Stomach smooth muscle (tissue), 2 donors: Measurements from ENCODE around the gene SYTL3.

Experiments used
- H3K27ac ChIP-seq: one replicate; pipeline ENCODE4 v1.7.0; 2013; ENCODE audit warnings: mild to moderate bottlenecking, low read length, inconsistent platforms
- H3K27me3 ChIP-seq, 2 donors: one replicate each; pipeline ENCODE4 v1.7.0; 2013; ENCODE audit warnings: low read length in 2 of 2; ENCODE audit not compliant: insufficient read depth in 2 of 2, control insufficient read depth in 1 of 2
- H3K36me3 ChIP-seq, 2 donors: one replicate each; pipeline ENCODE4 v1.7.0; 2013; ENCODE audit warnings: low read length in 2 of 2; ENCODE audit not compliant: control insufficient read depth in 2 of 2, insufficient read depth in 2 of 2
- H3K4me1 ChIP-seq: one replicate; pipeline ENCODE4 v1.7.0; 2013; ENCODE audit warnings: low read length; ENCODE audit not compliant: control insufficient read depth, insufficient read depth
- H3K4me3 ChIP-seq, 2 donors: one replicate each; pipeline ENCODE4 v1.7.0; 2013; ENCODE audit warnings: low read length in 2 of 2
- H3K9ac ChIP-seq, 2 donors: one replicate each; pipeline ENCODE4 v1.7.0; 2013; ENCODE audit warnings: low read length in 2 of 2, mild to moderate bottlenecking in 1 of 2
- H3K9me3 ChIP-seq, 2 donors: one replicate each; pipeline ENCODE4 v1.7.0; 2013; ENCODE audit warnings: low read length in 2 of 2; ENCODE audit not compliant: control insufficient read depth in 2 of 2
- donor health status: healthy.
- donor health status: Pancreatic carcinoma.

The SYTL3 gene

GRCh38 chr6:158772172-158772571, 122.3 kb downstream of the SYTL3 start:
- H3K9me3 ChIP-seq = no peaks in the 10 kb centered on the region
- H3K27ac ChIP-seq = no peak overlapping the region
- peaks cover 59 to 63% of the 10 kb centered on the region in 2 donors for H3K36me3 ChIP-seq
- peaks cover 2% of the 10 kb centered on the region for H3K4me1 ChIP-seq
- no peaks in the 10 kb centered on the region for H3K27me3 ChIP-seq
- H3K9ac ChIP-seq = no peak overlapping the region
- H3K4me3 ChIP-seq = no peak overlapping the region

DNA sequence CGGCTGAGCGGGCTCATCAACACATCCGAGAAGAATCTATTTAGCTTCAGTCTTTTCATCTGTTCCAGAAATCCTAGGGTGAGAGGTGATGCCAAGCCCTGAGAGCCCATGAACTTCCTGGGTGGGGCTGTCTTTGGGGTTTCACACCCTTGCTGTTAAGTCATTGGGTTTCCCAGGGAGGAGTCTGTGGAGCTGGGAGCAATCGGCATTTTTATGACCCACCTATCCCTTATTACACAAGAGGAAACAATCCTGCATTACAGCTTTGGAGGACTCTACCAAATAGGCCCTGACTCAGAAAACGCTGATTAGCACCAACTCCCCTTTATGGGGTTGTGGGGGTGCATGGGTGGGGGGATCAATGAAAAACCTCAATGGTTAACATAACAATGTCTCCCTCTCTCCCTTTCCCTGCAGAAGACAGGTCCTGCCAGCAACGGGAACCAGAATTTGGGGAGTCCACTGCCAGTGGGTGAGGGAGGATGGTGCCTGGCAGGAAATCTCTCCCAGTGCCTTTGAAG, 123.1 kb downstream of the SYTL3 start:
- Histone ChIP-seq H3K4me1 (peaks cover 2% of the 10 kb centered on the region), H3K9ac (no peak overlapping the region), H3K27me3 (no peaks in the 10 kb centered on the region), H3K27ac (no peak overlapping the region), H3K4me3 (no peak overlapping the region), H3K36me3 (peaks cover 59 to 62% of the 10 kb centered on the region in 2 donors), H3K9me3 (no peaks in the 10 kb centered on the region)

- Histone ChIP-seq H3K27ac (no peak overlapping the region), H3K36me3 (peaks cover 55 to 57% of the 10 kb centered on the region in 2 donors), H3K4me1 (peaks cover 2% of the 10 kb centered on the region), H3K4me3 (no peak overlapping the region), H3K9me3 (no peaks in the 10 kb centered on the region), H3K9ac (no peak overlapping the region), H3K27me3 (no peaks in the 10 kb centered on the region)
Measured at GRCh38 chr6:158773581-158774449, 124.0 kb downstream of the SYTL3 start.

GRCh38 chr6:158774717-158775449, 125.0 kb downstream of the SYTL3 start:
- peaks cover 46% of the 10 kb centered on the region in 2 donors for H3K36me3 ChIP-seq

GRCh38 chr6:158775832-158776231, 126.0 kb downstream of the SYTL3 start:
- Histone ChIP-seq H3K4me3 (no peak overlapping the region), H3K27me3 (no peaks in the 10 kb centered on the region), H3K9ac (no peak overlapping the region), H3K27ac (no peak overlapping the region), H3K9me3 (no peaks in the 10 kb centered on the region), H3K4me1 (peaks cover 1% of the 10 kb centered on the region), H3K36me3 (peaks cover 39% of the 10 kb centered on the region in 2 donors)

More at GRCh38 chr6:158774717-158775449, 125.0 kb downstream of the SYTL3 start:
- H3K9me3 ChIP-seq = no peaks in the 10 kb centered on the region
- H3K27ac ChIP-seq = no peak overlapping the region
- no peaks in the 10 kb centered on the region for H3K27me3 ChIP-seq
- no peak overlapping the region for H3K9ac ChIP-seq
- H3K4me3 ChIP-seq = no peak overlapping the region
- H3K4me1 ChIP-seq = peaks cover 2% of the 10 kb centered on the region

GRCh38 chr6:158776737-158777136, 126.9 kb downstream of the SYTL3 start:
- no peak overlapping the region for H3K9ac ChIP-seq
- no peaks in the 10 kb centered on the region for H3K4me1 ChIP-seq
- no peaks in the 10 kb centered on the region for H3K9me3 ChIP-seq
- H3K27ac ChIP-seq = no peak overlapping the region
- peaks cover 35 to 41% of the 10 kb centered on the region in 2 donors for H3K36me3 ChIP-seq
- no peaks in the 10 kb centered on the region for H3K27me3 ChIP-seq
- no peak overlapping the region for H3K4me3 ChIP-seq

DNA sequence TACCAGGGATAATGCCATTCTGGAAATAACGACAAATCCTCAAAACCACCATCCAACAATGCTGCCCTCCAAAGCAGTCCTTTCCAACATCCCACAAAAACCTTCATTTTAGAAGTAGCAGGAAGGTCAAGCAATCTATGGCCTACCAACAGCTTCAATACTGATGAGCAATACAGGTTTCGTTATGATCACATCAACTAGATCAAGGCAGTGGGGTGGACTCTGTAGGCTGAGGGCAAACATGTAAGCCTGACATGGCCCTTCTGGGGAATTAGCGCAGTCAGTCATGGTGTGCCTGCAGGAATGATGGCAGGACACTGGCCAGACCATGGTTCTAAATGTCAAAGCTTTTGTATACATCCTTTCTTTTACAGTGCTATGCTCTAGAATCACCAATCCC, 127.7 kb downstream of the SYTL3 start:
- H3K9me3 ChIP-seq = no peaks in the 10 kb centered on the region
- H3K4me3 ChIP-seq = no peak overlapping the region
- no peaks in the 10 kb centered on the region for H3K27me3 ChIP-seq
- H3K36me3 ChIP-seq = peaks cover 32 to 38% of the 10 kb centered on the region in 2 donors
- H3K9ac ChIP-seq = no peak overlapping the region
- no peak overlapping the region for H3K27ac ChIP-seq
- H3K4me1 ChIP-seq = no peaks in the 10 kb centered on the region

- Histone ChIP-seq H3K4me3 (no peak overlapping the region), H3K27ac (no peak overlapping the region), H3K9me3 (no peaks in the 10 kb centered on the region), H3K27me3 (no peaks in the 10 kb centered on the region), H3K36me3 (peaks cover 37 to 43% of the 10 kb centered on the region in 2 donors), H3K9ac (no peak overlapping the region), H3K4me1 (no peaks in the 10 kb centered on the region)
Measured at GRCh38 chr6:158778005-158778527, 128.2 kb downstream of the SYTL3 start.

- no peaks in the 10 kb centered on the region for H3K27me3 ChIP-seq
- no peaks in the 10 kb centered on the region for H3K9me3 ChIP-seq
- H3K4me1 ChIP-seq = no peaks in the 10 kb centered on the region
- no peak overlapping the region for H3K9ac ChIP-seq
- H3K4me3 ChIP-seq = no peak overlapping the region
- peaks cover 51 to 53% of the 10 kb centered on the region in 2 donors for H3K36me3 ChIP-seq
- no peak overlapping the region for H3K27ac ChIP-seq
Measured at GRCh38 chr6:158780246-158780884, 130.5 kb downstream of the SYTL3 start.

- Histone ChIP-seq H3K4me3 (no peak overlapping the region), H3K9ac (no peak overlapping the region), H3K9me3 (no peaks in the 10 kb centered on the region), H3K27me3 (no peaks in the 10 kb centered on the region), H3K27ac (no peak overlapping the region), H3K36me3 (peaks cover 44 to 47% of the 10 kb centered on the region in 2 donors), H3K4me1 (no peaks in the 10 kb centered on the region)
Measured at GRCh38 chr6:158780988-158781691, 131.3 kb downstream of the SYTL3 start.
